Dendritic cell treated with granulocyte-macrophage colony-stimulating factor and Interleukin-4, amounts not matched to agents 40 ng/mL and 50 ng/mL, for 4 days (primary cell): ENCODE data around the gene SPACDR.
"Not testable (repeated sequence)": the region's sequence is repeated elsewhere in the genome, so short reads cannot be mapped to it uniquely, and the experiment has no call there.

Experiments
- H3K27ac Mint-ChIP-seq: one replicate; pipeline ENCODE4 v1.8.0; 2022; ENCODE audit warnings: mild to moderate bottlenecking, mixed read lengths
- H3K27me3 Mint-ChIP-seq: one replicate; pipeline ENCODE4 v1.8.0; 2022; ENCODE audit warnings: mild to moderate bottlenecking, mixed read lengths
- H3K36me3 Mint-ChIP-seq: one replicate; pipeline ENCODE4 v1.8.0; 2022; ENCODE audit warnings: low read depth, mixed read lengths
- H3K4me1 Mint-ChIP-seq: one replicate; pipeline ENCODE4 v1.8.0; 2022; ENCODE audit warnings: low read depth, mixed read lengths
- H3K4me3 Mint-ChIP-seq: one replicate; pipeline ENCODE4 v1.8.0; 2022; ENCODE audit warnings: mild to moderate bottlenecking, moderate library complexity, mixed read lengths
- H3K9me3 Mint-ChIP-seq: one replicate; pipeline ENCODE4 v1.8.0; 2022; ENCODE audit warnings: mixed read lengths
- intact Hi-C: fragments of 100-400 bp; cut with micrococcal nuclease; formaldehyde crosslinking; loops from one replicate; pipeline ENCODE4 v1.15.0; 2022

SPACDR gene

GRCh38 chr7:100466653-100467605 lies 2.9 kb upstream of the SPACDR start:
- H3K27ac Mint-ChIP-seq: peak overlapping the region; percentile 10
- H3K36me3 Mint-ChIP-seq: peaks cover 94% of the 10 kb centered on the region
- intact Hi-C loops: loop anchor here (1.0 kb wide), 1 partner anchor 93 kb away; no protein-coding TSS in a partner anchor

DNA sequence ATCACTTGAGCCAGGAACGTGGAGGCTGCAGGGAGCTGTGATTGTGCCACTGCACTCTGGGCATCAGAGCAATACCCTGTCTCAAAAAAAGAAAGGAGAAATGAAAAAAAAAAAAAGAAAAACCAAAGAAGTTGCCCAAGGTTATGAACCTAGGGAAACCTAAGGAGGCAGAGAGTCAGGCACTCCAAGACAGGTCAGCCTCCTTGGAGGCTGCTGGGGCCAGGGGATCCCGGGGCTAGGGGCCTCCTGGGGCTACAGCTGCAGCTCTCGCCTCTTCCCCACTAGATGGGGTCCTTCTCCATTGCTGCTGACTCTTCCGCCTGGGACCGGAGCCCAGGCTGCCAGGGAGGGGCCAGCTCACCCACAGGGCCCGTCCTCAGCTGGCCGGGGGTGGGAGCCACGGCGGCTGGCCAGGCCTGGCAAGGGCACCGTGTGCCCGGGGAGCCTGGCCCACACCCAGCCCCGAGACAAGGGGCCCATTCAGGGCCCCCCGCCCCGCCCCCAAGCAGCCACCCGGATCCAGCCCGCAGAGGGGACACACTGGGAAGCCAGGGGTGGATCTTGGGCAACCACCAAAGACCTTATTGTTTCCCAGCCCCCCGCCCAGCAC lies 1.7 kb upstream of the SPACDR start:
- no peaks in the 10 kb centered on the region for H3K27me3 Mint-ChIP-seq
- H3K36me3 Mint-ChIP-seq: peaks cover 94% of the 10 kb centered on the region
- intact Hi-C loops: loop anchor here (1.0 kb wide), 1 partner anchor 94 kb away; no protein-coding TSS in a partner anchor
- H3K27ac Mint-ChIP-seq: peak overlapping the region; percentile 6
- no peaks in the 10 kb centered on the region for H3K9me3 Mint-ChIP-seq
- peaks cover 47% of the 10 kb centered on the region for H3K4me1 Mint-ChIP-seq
- no peak overlapping the region for H3K4me3 Mint-ChIP-seq

More at GRCh38 chr7:100466653-100467605, 2.9 kb upstream of the SPACDR start:
- no peaks in the 10 kb centered on the region for H3K9me3 Mint-ChIP-seq
- H3K4me3 Mint-ChIP-seq: no peak overlapping the region
- H3K27me3 Mint-ChIP-seq: no peaks in the 10 kb centered on the region
- H3K4me1 Mint-ChIP-seq: peaks cover 53% of the 10 kb centered on the region

- no peaks in the 10 kb centered on the region for H3K9me3 Mint-ChIP-seq
- H3K27ac Mint-ChIP-seq: peak overlapping the region; percentile 6
- H3K27me3 Mint-ChIP-seq: no peaks in the 10 kb centered on the region
- H3K4me3 Mint-ChIP-seq: no peak overlapping the region
- peaks cover 42% of the 10 kb centered on the region for H3K4me1 Mint-ChIP-seq
- peaks cover 94% of the 10 kb centered on the region for H3K36me3 Mint-ChIP-seq
- intact Hi-C loops: no loop called here
Measured at GRCh38 chr7:100465299-100465698, 1.2 kb upstream of the SPACDR start.

GRCh38 chr7:100464791-100465190 lies 731 bp upstream of the SPACDR start:
- Mint-ChIP-seq H3K9me3 (no peaks in the 10 kb centered on the region), H3K27ac (peak overlapping the region; percentile 6), H3K36me3 (peaks cover 94% of the 10 kb centered on the region), H3K27me3 (no peaks in the 10 kb centered on the region), H3K4me3 (no peak overlapping the region), H3K4me1 (peaks cover 37% of the 10 kb centered on the region)
- intact Hi-C loops: no loop called here

DNA sequence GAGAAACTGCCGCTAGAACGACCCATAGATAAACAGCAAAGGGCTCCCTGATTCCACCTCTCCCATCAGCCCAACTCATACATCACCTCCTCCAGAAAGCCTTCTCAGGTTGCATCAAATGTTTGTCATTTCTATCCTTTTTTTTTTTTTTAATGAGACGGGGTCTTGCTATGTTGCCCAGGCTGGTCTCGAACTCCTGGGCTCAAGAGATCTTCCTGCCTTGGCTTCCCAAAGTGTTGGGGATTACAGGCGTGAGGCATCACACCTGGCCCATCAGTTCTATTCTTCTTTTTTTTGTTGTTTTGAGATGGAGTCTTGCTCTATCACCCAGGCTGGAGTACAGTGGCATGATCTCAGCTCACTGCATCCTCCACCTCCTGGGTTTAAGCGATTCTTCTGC lies 7.0 kb downstream of the SPACDR start:
- Mint-ChIP-seq H3K27me3 (no peaks in the 10 kb centered on the region), H3K4me3 (no peak overlapping the region), H3K27ac (no peak overlapping the region), H3K36me3 (peaks cover 60% of the 10 kb centered on the region), H3K4me1 (peaks cover 10% of the 10 kb centered on the region), H3K9me3 (no peaks in the 10 kb centered on the region)
- intact Hi-C loops: no loop called here

DNA sequence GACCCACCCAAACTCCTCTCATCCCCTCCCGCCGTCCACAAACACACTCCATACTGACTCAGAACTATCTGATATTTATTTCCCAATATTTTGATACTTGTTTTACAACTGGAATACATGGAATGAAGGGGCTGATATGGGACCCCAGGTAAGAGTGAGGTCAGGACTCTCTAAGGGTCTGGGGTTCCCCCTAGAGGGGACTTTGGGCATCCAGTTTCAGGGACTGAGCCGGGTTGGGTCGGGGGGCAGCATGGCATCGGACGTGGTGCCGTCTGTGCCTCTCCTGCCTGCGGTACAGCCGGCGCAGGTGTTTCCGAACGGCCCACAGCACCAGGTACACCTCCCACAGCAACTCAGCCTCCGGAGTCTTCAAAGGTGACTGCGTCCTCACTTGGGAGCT lies 7.5 kb downstream of the SPACDR start:
- no peaks in the 10 kb centered on the region for H3K9me3 Mint-ChIP-seq
- H3K4me1 Mint-ChIP-seq: peaks cover 10% of the 10 kb centered on the region
- H3K27me3 Mint-ChIP-seq: no peaks in the 10 kb centered on the region
- no peak overlapping the region for H3K27ac Mint-ChIP-seq
- H3K36me3 Mint-ChIP-seq: peaks cover 55% of the 10 kb centered on the region
- no peak overlapping the region for H3K4me3 Mint-ChIP-seq
- intact Hi-C loops: no loop called here

DNA sequence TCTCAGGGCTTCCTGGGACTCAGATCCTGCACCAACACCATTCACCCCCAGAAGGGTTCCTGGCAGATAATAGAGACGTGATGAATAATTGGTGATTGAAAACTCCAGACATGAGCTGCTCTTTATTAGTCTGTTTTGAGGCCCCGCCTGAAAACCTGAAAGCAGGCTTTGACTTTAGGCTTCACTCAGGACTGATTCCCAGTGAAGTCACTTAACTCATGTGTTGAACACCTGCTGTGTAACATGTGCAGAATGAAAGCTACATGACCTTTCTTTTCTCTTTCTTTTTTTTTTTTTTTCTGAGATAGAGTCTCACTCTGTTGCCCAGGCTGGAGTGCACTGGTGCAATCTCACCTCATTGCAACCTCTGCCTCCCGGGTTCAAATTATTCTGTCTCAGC lies 8.9 kb downstream of the SPACDR start:
- H3K27ac Mint-ChIP-seq: no peak overlapping the region
- intact Hi-C loops: no loop called here
- peaks cover 42% of the 10 kb centered on the region for H3K36me3 Mint-ChIP-seq
- H3K4me1 Mint-ChIP-seq: peaks cover 16% of the 10 kb centered on the region
- H3K4me3 Mint-ChIP-seq: no peak overlapping the region
- no peaks in the 10 kb centered on the region for H3K9me3 Mint-ChIP-seq
- H3K27me3 Mint-ChIP-seq: no peaks in the 10 kb centered on the region

GRCh38 chr7:100453854-100454253 lies 10.2 kb downstream of the SPACDR start:
- peaks cover 28% of the 10 kb centered on the region for H3K36me3 Mint-ChIP-seq
- H3K27me3 Mint-ChIP-seq, H3K4me3 Mint-ChIP-seq, intact Hi-C loops, H3K9me3 Mint-ChIP-seq, H3K27ac Mint-ChIP-seq: not testable (repeated sequence)
- H3K4me1 Mint-ChIP-seq: peaks cover 16% of the 10 kb centered on the region

DNA sequence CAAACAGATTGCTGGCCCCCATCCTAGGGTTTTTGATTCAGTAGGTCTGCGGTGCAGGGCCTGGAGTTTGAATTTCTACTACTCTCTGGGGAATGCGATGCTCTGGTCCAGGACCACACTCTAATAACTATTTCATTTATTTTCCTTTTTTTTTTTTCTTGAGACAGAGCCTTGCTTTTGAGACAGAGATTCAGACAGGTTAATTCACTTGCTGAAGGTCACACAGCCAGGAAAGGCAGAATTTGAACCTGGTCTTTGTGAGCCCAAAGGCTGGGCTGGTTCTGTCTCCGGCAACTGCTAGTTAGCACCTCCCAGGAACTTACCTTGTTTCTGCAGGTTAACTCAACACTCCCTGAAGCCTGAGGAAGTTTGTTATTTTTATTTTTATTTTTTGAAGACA lies 11.5 kb downstream of the SPACDR start:
- peaks cover 16% of the 10 kb centered on the region for H3K4me1 Mint-ChIP-seq
- no peaks in the 10 kb centered on the region for H3K9me3 Mint-ChIP-seq
- no peak overlapping the region for H3K27ac Mint-ChIP-seq
- peaks cover 18% of the 10 kb centered on the region for H3K36me3 Mint-ChIP-seq
- H3K4me3 Mint-ChIP-seq: no peak overlapping the region
- intact Hi-C loops: no loop called here
- no peaks in the 10 kb centered on the region for H3K27me3 Mint-ChIP-seq

DNA sequence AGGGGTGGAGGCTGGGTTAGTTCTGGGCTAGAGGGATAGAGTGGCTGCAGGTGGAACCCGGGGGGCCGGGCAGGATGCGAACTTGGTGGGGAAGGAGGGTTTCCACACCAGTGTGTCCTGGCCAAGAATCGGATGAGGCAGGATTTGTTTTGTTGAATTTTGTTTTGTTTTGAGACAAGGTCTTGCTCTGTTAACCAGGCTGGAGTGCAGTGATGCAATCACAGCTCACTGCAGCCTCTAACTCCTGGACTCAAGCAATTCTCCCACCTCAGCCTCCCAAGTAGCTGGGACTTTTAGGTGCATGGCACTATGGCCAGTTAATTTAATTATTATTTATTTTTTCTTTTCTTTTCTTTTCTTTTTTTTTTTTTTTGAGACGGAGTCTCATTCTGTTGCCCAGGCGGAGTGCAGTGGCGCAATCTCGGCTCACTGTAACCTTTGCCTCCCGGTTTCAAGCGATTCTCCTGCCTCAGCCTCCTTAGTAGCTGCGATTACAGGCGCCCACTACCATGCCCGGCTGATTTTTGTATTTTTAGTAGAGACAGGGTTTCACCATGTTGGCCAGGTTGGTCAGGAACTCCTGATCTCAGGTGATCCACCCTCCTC lies 14.8 kb downstream of the SPACDR start:
- intact Hi-C loops: no loop called here
- H3K27ac Mint-ChIP-seq: peak overlapping the region; percentile 55
- peaks cover 30% of the 10 kb centered on the region for H3K4me1 Mint-ChIP-seq
- H3K36me3 Mint-ChIP-seq: no peaks in the 10 kb centered on the region
- H3K4me3 Mint-ChIP-seq: no peak overlapping the region
- no peaks in the 10 kb centered on the region for H3K9me3 Mint-ChIP-seq
- H3K27me3 Mint-ChIP-seq: no peaks in the 10 kb centered on the region

DNA sequence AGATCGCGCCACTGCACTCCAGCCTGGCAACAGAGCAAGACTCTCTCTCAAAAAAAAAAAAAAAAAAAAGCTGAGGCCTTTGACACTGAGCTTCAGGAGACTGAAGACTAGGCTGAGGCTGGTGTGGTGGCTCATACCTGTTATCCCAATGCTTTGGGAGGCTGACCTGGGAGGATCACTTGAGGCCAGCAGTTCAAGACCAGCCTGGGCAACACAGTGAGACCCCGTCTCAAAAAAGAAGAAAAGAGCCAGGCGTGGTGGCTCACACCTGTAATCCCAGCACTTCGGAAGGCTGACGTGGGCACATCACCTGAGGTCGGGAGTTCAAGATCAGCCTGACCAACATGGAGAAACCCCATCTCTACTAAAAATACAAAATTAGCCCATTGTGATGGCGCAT lies 16.7 kb downstream of the SPACDR start:
- H3K36me3 Mint-ChIP-seq, H3K27ac Mint-ChIP-seq, intact Hi-C loops, H3K4me3 Mint-ChIP-seq, H3K9me3 Mint-ChIP-seq, H3K27me3 Mint-ChIP-seq: not testable (repeated sequence)
- H3K4me1 Mint-ChIP-seq: peaks cover 38% of the 10 kb centered on the region

GRCh38 chr7:100446040-100446439 lies 18.0 kb downstream of the SPACDR start:
- H3K9me3 Mint-ChIP-seq: no peaks in the 10 kb centered on the region
- H3K27me3 Mint-ChIP-seq: no peaks in the 10 kb centered on the region
- no peak overlapping the region for H3K4me3 Mint-ChIP-seq
- H3K27ac Mint-ChIP-seq: peak overlapping the region; percentile 17
- no peaks in the 10 kb centered on the region for H3K36me3 Mint-ChIP-seq
- peaks cover 37% of the 10 kb centered on the region for H3K4me1 Mint-ChIP-seq
- intact Hi-C loops: no loop called here

- Mint-ChIP-seq H3K4me3 (no peak overlapping the region), H3K4me1 (peaks cover 32% of the 10 kb centered on the region), H3K36me3 (no peaks in the 10 kb centered on the region), H3K9me3 (no peaks in the 10 kb centered on the region), H3K27ac (peak overlapping the region; percentile 55), H3K27me3 (no peaks in the 10 kb centered on the region)
- intact Hi-C loops: no loop called here
Measured at GRCh38 chr7:100444311-100445278, 19.5 kb downstream of the SPACDR start.
